Right renal cortex interstitium (tissue), 3 donors: ENCODE data around the gene PNMA1. TPM values are rescaled to one million over a fixed set of nuclear protein-coding genes. Genes with fewer than 3 reads are reported as not detected.

ENCODE experiments used
- DNase-seq, 3 donors: peaks; one replicate each; pipeline ENCODE4 v3.0.0-alpha.2; 2013; ENCODE audit warnings: low read depth in 3 of 3, low spot score in 2 of 3
- polyA plus RNA-seq, 3 donors: library from polyadenylated mRNA; unstranded; fragments of 120-200 nt; gene quantifications; one replicate each; pipeline ENCODE4 v1.2.1, GENCODE V29; 2013; ENCODE audit not compliant: insufficient read length in 3 of 3

PNMA1 gene
- polyA plus RNA-seq, 3 donors, result 94.3 to 97.5 (median 97.2) TPM

- DNase-seq, result no peak
Observed at GRCh38 chr14:73739174-73739898, 25.2 kb upstream of the PNMA1 start.

DNA sequence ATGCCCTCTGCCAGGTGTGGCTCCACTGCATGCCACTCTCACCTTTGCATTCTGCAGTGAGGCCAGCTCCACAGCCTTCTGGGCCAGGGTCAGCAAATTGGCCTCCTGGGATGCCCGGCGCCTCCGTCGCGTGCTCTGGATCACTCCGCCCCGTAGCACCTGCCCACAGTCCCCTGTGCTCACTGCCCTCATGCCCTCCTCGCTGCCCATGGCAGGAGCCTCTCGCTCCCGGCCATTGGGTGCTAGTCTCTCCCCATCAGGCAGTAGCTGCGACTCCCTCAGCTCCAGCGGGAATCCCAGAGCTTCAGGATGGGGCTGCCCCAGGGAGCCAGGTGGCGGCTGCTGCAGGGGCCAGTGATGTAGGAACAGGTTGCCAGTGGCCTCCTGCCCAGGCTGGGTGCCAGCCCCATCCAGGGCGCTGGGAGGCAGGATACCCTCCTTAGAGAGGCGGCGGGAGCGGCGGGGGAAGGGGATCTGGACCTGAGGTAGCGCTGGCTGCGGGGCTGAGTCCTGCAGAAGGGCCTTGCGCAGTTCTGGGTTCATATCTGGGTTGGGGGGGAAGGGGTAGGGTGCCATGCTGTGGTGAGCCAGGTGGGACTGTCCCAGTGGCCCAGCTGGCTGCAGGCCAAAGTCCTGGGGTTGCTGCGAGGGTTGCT lies 24.5 kb upstream of the PNMA1 start:
- DNase-seq, result no peak

DNA sequence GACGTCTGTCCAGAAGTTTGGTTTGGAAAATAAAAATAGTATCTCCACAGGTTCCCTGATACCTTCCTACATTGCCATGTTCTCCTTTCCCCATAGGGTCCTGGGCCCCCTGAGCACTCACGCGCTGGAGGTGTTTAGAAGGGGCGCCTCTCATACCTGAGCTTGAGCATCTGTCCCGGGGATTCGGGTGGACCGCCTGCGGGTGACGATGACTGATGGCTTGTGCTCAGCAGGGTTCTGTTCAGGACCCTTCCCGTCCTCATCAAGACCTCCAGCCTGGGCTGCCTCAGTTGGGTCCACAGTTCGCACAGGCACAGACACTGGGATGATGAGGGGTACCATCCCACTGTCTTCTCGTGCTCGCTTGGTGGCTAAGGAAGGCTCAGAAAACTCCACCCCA lies 22.7 kb upstream of the PNMA1 start:
- no peak for DNase-seq

GRCh38 chr14:73732006-73732405 lies 17.8 kb upstream of the PNMA1 start:
- DNase-seq, result no peak

DNA sequence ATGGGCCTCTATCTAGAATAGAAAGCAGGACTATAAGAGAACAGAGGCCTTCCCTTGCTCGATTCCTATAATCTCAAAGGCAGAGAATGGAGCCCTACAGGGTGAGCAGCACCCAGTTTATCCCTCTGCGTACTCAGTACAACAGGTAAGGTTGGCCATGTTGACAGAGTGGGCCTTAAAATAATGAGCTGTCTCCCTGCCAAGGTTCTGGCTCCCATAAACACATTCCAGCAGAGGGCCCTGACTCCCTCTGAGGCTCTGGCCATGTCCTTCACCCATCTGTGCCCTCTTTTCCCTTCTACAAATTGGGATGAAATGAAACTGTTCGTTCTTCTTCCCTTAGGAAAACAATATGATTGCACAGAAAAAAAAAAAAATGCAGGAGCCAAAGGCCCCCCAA lies 16.9 kb upstream of the PNMA1 start:
- no peak for DNase-seq

DNA sequence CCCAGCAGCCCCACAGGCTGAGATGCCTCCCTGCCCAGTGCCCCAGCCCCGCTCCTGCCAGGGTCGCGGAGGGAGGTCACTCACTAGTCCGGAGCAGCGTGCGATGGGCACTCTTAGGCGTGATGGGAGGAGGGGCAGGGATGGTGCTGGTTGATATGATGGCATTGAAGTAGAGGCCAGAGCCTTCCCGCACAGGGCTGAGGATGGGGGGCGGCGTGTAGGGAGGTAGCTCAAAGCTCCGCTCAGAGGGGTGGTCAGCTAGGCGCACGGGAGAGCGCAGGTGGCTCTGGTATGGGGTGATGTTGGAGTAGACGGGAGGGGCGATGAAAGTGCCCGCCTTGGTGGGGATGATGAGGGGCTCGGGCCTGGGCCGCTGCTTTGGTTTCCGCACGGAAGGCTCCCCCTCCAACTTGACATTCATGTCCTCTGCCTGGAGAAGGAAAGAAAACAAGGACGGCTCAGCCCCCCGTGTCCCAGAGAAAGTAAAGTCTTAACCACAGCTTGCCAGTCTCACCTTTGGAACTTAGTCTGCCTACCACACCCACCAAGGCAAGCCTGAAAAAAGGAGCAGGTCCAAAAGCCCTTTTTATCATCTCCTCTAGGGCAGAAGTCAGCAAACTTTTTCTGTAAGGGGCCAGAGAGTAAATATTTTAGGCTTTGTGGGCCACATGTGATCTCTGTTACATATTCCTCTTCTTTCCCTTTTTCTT lies 15.5 kb upstream of the PNMA1 start:
- DNase-seq, result no peak

- no peak for DNase-seq
Observed at GRCh38 chr14:73728717-73729330, 14.6 kb upstream of the PNMA1 start.

GRCh38 chr14:73727166-73727565 lies 13.0 kb upstream of the PNMA1 start:
- DNase-seq, result no peak

GRCh38 chr14:73726025-73726961 lies 12.1 kb upstream of the PNMA1 start:
- DNase-seq, result no peak

DNA sequence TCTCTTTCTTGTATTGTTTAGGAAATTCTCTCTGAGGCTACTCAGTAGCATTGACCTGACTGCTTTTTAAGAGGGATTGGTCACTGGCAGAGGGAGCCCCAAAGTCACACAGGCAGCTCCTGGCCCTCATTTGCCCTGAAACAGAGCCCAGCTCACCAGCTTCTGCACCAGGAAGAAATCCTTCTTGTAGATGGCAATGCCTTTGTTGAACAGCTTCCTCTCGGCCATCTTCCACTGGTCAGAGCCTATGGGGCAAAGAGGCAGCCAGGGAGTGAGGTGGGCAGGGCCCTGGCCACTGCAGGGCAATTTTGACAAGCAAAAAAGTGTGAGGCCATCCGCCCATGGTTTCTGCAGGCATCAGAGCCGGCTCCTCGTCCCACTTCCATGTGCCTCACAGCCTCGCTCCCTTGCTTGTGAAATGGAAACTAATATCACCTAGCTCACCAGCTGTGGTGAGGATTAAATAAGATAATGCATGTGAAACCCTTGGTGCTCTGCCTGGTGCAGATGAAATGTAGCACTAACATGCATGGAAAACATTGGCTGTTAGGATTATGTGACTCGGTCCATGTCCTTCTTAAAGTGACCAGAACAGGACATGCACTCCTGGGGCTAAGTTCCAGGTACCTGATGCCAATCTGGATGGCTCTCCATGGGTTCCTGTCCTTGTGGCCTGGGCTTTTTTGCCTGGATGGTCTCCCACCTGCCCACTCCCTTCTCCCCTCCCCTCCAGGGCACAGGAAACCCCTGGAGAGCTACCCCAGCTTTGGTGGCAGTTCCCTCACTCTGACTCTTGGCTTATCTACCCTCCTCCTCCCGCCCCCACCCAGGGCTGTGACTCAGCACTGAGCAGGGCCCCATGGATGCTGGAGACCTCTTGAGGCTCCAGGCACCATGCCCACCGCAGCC lies 11.2 kb upstream of the PNMA1 start:
- no peak for DNase-seq

- DNase-seq, result no peak
Observed at GRCh38 chr14:73724696-73725095, 10.5 kb upstream of the PNMA1 start.

DNA sequence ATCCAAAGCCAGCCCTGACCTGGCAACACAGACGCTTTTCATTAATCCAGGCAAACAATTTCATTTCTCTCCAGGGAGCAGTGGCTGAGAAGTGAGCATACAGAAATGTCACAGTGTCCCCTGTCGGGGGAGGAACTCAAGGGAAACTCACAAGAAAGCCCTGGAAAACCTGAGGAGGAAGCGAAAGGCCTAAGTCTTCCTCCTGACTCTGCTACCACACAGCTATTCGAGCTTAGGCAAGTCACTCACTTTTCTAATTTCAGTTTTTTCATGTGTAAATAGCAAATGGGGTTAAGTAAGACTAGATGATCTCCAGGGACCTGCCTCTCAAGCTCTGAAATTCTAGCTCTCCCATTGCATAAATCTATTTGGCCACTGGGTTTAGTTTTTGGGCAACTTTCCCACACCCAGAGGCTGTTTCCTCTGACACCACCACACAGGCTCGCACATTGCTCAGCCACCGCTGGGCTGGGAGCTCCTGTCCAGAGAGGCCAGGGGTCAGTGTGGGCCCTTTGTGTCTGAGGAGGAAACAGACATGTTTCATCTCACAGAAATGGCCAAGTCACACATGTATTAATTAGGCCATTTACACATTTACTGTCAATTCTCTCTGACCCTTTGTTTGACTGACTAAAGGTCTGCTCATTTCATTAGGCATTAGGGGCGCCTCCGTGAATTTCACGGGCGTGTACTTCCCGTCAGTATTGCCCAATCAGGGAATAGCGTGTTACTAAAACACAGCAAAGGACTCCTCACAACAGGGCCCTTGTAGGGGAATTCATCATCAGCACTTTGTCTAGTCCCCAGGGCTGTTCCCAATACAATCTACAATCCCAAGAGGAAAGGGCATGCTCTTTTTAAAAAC lies 9.8 kb upstream of the PNMA1 start:
- no peak for DNase-seq

DNA sequence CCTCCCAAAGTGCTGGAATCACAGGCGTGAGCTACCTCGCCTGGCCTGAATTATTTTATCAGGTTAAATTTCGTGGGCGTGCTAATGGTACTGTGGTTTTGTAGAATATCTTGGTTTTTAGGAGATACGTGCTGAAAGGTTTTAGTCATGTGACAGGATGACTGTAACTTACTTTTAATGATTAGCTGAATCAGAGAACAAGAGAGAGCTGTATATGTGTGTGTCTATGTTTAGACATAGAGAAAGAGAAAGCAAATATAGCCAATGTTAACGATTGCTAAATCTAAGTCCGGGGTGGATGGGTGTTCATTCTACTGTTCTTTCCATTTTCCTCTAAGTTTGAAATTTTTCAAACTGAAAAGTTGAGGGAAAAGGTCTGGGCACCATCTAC lies 9.2 kb upstream of the PNMA1 start:
- no peak for DNase-seq

DNA sequence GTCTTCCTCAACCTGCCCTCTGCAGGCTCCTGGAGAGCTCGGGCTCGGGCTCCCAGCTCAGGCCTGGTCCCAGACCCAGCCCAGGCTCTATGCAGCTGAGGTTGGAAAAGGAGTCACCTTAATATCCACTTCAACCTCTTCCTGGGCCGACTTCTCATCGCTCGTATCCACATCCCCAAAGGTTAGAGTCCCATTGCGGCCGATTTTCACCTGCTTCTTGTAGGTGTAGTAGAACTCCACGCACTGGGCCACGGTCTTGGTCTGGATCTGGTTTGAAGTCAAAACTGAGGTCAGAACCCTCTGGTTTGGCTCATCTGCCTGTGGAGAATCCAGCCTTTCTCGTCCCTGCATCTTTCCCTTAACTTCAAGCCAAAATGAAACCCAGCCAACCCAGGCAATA lies 8.4 kb upstream of the PNMA1 start:
- DNase-seq, result no peak

DNA sequence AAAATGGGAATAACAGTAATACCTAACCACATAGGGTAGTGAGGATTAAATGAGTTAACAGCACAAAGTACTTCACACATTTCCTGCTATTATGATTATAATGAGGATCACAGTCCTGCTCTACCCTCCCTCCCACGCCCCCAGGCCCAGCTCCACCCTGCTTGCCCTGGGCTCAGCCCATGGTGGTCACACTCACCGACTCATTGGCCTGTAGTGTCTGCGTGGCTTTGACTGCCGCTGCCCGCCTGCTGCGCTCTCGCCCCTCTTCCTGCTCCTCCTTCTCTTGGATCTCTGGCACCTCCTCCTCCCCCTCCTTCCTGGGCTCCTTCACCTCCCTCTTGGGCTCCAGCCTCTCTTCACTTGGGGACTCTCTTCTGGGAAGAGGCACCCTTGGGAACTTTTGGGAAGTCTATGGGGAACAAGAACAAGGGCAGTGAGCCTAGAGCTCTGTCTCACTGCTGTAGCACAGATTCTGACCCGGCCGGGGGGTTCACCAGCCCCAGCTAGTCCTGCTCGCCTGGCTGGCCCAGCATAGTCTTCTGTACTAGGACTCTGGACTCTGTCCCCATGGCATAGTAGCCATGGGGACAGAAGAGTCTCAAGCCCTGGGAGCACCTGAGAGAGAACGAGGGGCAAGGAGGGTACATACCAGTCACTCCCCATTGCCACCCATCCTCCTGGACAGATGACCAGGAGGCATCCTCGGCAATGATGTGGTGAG lies 7.1 kb upstream of the PNMA1 start:
- no peak for DNase-seq

DNA sequence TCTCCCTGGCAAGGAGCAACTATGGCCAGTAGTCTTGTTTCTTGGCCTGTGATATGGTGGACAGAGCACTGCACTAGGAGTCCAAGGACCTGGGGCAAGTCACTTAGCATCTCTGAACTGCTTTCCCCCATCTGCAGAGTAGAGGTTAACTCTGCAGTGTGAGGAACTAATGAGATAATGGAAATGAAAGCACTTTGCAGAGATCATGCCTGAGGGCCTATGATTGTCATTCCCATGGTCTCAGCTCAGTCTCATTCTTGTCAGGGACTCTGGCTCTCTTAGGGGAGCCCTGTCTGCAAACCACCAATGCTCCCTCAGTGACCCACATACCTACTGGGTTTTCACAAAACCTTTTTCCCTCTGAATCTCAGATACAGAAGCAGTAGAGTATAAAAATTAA lies 6.5 kb upstream of the PNMA1 start:
- DNase-seq, result no peak

GRCh38 chr14:73719791-73720190 lies 5.6 kb upstream of the PNMA1 start:
- no peak for DNase-seq

DNA sequence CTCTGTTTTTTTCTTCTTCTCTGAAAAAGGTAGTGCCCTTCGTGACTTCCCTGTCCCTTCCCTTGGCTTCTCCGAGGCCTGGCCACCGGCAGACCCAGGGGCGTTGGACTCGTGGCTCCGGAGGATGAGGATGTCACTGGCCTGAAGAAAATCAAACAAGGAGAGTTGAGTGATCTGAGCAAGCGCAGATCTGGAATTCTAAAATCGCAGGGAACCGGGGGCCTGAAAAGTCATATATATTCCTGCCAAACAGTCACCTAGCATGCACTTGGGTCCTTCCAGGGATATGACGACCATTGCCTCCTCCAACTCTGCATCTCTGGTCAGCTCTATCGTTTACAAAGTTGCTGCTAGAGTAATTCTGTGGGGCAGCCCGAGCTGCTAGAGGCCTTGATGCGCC lies 5.2 kb upstream of the PNMA1 start:
- no peak for DNase-seq
